NCI-H748 treated with DMSO at 0.1 percent for 48 hours (cell line): ENCODE measurements around the gene ARHGAP45.

ENCODE experiments used
- DNase-seq: peaks from one replicate; lab custom pipeline; 2025; lab: John Stamatoyannopoulos, UW

The ARHGAP45 gene

DNA sequence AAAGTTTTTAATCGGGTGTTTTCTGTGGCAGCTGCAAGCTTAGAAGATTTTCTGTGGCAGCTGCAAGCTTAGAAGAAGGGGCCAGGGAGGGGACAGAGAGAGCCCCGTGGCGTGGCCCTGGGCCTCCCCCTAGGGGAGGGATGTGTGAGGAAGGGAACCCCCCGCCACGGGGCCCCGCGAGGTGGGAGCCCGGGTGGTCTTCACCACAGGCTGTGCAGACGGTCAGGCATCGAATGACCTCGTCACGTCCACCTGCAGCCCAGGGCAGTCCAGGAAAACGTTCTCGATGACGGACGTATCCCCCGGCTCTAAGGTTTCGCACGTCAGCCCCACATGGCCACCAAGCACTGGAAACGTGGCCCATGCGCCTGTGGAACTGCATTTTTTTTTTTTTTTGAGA lies 19.6 kb downstream of the ARHGAP45 start:
- no peak for DNase-seq

DNA sequence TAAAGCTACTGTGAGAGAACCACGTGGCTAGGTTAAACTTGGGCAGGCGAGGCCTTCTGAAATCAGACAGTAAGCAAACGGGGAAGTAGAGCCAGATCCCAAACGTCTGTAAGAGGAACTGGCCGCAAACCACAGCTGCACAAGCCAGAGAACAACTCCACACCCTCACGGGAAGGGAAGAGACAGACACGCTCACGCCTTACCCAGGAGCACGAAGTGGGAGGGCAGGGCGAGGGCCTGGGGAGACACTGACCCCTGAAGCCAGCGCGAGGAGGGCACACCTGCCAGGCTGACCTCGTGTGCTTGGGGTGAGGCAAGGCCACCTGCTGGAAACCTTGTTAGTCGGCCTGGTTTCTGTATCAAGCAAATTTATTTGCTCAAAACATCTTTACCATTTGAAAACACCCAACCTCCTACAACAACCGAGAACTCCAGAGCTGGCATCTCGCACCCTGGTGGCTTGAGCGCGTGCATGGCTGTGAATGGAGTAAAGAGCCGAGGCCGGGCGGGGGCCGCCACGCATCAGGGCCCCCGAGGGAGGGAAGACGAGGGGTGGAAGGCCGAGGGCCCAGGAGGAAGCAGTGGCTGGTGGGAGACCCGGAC lies 20.9 kb downstream of the ARHGAP45 start:
- no peak for DNase-seq

DNA sequence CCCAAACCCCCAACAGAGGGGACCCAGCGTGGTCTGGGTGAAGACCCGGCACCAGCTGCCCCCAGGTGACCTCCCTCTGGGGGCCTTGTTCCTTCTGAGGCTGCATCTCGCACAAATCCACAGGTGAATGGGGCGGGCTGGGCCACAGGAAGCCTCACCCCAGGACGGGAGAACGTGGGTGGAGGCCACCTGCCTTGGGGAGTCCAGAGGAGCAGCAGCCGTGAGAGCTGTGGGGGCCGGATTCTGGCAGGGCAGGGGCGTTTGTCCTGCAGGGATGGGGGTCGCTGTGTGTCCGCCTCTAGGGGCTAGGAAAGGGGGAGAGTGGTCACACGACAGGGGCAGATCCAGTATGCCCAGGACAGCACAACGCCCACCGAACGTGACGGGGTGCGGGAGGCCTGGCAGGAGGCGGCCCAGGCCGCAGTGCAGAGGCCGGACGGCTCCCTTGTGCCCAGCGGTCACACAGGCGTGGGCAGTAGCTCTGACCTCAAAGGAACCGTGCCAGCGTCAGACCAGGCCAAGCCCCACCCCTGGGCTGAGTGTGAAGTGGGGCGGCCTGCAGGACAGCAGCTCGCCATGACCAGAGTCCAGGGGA lies 21.5 kb downstream of the ARHGAP45 start:
- no peak for DNase-seq

DNA sequence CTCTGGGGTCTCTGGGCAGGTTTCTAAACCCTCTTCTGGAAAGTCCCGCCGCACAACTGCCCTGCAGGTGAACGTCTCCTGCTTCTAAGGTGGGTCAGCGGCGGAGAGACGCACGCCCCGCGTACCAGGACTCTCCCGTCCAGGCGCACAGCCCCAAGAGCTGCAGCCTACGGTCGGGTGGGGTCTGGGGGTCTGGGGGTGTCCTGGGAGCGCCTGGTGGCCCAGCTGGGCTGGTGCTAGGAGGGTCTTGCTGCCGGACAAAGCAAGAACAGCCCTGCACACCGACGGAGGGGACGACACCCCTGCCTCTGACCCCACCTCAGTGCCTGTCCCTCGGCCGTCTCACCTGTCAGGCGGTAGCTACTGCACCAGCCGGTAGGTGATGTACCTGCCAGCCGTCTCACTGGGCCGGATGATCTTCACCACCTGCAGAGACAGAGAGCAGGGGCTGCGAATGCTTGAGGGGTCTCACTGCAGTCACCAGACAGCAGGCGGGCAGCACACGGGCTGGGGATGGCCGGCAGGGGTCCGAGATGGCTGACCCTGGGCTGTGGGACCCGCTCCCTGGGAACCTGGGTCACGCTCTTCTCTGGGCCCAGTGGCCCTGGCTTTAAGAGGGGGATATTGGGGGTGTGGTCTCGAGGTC lies 22.3 kb downstream of the ARHGAP45 start:
- DNase-seq, result no peak

DNA sequence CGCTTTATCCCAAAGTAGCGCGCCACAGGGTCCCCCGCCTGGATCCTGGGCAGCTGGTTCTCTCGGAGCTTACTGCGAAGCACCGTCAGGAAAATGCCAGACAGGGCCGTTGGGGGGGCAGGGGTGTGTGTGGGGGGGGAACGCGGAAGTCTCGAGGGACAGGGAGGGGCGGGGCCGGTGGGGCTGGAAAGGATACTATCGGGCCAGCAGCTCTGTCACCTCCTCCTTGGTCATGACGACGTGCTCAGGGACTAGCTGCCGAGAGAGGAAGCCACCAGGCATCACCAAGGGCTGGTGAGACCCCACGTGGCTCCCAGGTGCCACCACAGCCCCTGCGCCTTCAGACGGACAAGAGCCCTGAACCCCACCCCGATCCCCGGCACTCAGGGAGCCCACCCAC lies 22.9 kb downstream of the ARHGAP45 start:
- DNase-seq, result no peak

DNA sequence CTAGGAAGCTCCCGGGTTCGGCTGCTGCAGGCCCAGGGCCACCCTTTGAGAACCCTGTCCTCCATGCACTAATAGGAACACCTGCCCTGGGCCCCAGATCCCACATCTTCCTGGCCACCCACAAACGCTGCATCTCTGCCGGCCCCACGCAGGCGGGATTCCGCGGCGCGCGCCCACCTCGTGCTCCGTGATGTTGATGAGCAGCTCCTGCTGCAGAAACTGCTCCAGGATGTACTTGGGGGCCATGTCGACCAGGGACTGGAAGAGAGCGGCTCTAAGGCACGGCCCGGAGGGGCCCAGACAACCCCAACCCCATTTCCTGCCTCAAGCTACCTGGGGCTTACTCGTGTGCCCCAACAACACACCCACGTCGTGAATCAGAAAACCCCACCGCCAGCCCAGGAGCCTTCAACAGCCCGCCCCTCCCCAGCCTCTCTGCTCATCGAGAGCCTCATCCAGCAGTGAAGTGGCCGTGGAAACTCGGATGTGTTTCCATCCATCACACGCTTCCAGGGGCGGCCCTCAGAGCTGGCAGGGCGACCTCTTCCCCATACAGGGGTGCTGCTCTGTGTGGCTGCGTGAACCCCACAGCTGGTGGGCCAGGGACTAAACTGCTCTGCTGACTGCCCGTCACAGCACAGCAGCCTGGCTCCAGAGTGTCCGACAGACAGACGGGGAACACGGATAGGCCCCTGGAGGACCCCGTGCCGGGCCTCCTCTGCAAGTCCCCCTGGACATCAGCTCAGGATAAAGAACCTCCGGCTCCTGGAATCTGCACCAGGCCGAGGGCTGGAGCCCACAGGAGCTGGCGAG lies 24.0 kb downstream of the ARHGAP45 start:
- DNase-seq, result no peak

DNA sequence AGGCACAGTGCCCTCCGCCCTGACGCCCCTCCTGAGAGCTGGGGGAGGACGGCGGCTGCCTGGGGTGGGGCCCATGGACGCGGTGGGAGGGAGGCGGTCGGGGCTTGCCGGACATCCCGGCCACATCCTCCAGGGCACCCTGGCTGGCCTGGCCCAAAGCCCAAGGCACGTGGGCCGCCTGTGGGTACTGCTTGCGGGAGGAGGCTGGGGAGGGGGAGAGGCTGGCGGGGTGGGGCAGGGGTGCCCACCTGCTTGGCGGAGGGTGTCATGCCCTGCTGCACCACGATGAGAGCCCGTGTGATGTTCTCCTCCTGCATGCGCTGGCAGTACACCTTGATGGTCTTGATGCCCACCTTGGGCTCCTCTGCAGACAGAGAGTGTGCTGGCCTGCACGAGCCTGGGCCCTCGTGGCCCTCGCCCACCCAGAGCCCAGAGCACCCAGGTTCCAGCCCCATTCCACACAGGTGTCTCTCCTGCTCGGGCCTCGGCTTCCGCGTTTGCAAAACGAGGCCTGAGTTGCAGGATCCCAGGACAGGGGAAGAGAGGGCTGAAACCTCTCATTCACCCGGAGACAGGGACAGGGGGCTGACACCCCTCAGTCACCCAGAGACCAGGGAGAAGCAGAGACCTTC lies 24.7 kb downstream of the ARHGAP45 start:
- no peak for DNase-seq

DNA sequence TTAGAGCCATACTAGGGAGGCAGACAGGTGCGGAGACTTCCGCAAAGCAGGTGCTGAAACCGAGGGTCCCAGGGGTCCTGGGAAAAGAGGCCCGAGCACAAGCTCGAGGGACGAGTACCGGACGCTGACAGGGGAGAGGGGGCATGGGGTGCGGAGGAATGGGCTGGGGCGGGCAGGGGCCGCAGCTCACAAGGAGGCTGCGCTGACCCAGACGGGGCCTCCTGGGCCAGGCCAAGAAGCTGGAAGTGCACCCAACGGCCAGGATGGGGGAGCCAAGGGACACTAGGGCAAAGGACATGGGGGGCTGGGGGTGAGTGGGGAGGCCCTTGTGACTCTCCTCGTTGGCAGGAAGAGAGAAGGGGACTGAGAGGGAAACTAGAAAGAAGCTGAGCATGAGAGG lies 26.4 kb downstream of the ARHGAP45 start:
- no peak for DNase-seq

DNA sequence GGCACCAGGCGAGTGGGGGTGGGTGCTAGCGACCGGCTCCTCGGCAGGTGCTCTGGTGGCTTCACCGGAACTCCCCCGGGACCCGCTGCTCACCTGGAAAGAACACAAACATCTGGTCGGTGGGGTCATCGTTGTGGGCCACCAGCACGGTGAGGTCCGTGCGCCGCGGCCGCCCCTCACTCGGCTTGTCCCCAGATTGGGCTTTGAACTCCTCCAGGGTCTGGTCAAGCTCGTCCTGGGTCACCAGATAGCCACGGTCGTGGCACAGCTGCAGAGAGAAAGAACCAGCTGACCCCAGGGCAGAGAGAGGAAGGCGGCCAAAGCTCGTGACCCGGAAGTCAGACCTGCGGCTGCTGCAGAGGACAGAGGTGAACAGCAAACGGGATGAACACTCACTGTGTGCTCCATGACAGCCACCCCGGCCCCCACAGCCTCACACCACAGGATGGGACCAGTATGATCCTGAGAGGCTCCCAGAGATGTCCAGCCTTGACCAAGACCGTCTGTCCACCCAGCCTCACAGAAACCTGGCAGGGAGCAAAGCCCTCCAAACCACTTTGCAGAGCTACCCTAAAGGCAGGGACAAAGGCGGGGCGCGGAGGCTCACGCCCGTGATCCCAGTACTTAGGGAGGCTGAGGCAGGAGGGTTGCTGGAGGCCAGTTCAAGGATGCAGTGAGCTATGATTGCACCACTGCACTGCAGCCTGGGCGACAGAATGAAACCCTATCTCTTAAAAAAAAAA lies 27.0 kb downstream of the ARHGAP45 start:
- no peak for DNase-seq

DNA sequence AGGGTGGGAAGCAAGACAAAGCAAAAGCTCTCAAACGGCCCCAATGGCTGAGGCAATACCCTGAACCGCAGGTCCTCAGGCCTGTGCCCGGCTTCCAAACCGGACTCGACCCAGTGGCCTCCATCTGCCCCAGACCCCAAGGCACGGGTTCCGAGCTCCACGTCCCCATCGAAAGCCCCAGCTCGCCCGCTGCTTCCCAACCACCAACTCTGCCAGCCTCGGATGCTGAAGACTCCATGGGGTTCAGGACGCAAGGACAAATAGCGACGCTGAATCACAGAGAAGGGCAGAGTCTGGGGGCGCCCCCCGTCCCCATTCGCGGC lies 27.6 kb downstream of the ARHGAP45 start:
- DNase-seq, result no peak

DNA sequence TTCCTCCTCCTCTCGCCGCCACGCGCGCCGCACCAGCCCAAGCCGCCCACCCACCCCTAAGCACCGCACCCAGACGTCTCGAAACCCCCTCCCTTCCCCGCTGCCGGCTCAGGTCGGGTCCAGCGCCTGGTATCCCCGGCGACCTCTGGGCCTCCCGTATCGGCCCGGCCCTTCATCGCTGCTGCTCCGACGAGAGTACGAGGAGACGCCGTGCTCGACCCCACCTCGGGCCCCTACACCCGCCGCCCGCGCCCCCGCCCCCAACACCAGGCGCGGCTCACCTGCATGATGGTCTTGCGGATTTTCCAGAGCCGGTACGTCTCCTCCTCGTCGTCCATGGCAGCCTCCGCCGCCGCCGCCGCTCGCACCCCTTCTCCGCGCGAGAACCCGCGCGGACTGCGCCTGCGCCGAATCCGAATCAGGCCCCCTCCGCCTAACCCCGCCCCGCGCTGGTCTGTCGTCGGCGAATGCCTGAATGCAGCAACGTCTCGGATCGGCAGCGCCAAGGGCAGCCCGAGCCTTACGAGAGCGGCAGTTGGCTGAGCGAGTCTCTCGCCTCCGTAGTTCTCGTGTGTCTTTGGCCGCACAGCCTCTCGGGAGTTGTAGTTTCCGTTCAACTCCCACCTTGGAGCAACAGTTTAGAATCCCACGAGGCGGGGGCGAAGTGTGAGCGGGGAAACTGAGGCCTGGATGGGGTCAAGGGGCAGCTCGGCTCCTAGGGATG lies 28.2 kb downstream of the ARHGAP45 start, which contains the start of gene POLR2E:
Gene POLR2E (minus strand): TSS at position 398 of the 724 bp plus-strand sequence. CDS start 60 bp downstream, at position 338.
- peak; percentile 85 for DNase-seq

DNA sequence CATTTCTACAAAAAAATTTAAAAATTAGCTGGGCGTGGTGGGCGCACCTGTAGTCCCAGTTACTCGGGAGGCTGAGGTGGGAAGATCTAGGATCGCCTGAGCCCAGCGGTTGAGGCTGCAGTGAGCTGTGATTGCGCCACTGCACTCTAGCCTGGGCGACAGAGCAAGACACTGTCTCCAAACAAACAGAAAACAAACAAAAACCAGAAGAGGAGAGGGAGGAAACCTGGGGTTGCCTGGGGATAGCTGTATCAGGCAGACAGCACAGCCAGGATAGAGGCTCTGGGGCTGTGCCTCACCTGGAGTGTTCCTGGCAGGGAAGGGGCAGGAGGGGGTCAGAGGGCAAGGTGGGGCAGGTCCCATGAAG lies 30.8 kb downstream of the ARHGAP45 start:
- DNase-seq, result no peak

DNA sequence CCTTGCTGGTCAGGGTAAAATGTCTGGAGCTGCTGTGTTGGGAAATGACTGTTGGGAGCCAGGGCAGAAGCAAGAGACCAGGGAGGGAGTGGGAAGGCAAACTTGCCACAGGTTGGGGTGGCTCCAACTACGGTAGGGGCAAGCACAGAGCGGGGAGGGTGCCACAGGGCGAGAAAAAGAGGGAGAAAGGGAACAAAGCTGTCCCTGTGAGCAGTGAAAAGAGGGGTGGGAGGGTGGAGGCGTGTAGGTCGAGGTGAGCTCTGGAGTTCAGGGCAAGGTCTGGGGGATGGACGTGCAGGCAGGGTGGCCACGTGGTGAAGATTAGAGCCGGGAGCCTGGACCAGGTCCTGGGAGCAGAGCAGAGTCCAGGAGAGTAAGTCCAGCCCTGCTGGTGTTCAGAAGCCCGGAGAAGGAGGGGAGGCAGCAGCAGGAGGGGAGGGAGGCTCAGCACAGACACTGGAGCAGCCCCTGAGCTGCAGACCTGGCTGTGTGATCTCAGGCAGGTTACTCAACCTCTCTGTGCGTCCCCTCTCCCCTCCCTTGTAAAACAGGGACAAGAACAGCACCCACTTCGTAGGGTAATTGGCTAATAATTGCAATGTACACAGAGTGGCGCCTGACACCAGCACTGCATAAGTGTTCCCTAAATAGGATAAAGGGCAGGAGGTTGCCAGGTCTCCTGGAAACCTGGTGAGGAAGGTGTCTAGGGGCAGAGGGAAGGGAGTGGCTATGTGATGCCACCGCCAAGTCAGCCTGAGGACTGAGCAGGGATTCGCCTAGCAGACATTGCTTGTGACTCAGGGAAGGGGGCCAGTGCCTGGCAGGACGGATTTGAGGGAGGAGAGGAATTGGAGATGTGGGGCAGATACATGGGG lies 31.4 kb downstream of the ARHGAP45 start:
- DNase-seq, result no peak

DNA sequence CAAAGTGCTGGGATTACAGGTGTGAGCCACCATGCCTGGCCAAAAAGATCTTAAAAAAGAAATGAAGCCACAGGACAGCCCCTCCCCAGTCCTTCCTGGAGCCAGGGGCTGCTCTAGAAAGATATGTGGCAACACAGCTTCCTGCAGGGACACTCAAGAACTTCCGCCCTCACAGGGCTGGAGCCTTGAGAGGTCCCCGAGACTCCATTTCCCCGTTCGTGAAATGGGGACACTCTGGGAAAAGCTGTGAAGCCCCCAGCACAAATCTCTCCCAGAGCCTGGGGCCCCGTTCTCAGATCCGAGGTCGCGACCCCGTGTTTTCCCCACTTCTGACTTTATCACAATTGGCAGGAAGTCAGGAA lies 34.4 kb downstream of the ARHGAP45 start:
- no peak for DNase-seq

DNA sequence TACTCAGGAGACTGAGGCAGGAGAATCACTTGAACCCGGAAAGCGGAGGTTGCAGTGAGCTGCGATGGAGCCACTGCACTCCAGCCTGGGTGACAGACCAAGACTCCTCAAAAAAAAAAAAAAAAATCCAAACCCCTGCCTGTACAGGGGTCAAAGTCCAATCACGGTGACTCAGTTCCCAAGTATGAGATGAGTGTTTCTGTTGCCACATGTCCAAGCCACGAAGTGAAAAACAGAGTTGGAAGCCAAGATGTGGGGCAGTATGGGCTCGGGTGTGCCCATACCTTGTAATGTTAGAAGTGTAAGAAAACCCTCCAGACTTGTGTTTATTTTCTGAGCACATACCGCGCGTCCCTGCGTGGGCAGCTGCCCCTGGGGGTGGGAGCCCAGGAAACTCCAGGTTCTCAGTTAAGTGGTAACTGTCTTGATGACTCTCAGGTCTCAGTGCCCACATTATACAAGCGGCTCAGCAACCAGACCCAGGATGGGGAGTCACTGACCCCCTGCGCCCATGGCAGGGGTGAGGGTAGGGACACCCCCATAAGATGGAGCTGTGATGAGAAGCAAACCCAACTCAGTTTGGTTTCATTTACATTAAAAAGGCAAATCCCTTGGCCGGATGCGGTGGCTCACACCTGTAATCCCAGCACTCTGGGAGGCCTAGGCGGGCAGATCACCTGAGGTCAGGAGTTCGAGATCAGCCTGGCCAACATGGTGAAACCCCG lies 35.6 kb downstream of the ARHGAP45 start:
- no peak for DNase-seq

DNA sequence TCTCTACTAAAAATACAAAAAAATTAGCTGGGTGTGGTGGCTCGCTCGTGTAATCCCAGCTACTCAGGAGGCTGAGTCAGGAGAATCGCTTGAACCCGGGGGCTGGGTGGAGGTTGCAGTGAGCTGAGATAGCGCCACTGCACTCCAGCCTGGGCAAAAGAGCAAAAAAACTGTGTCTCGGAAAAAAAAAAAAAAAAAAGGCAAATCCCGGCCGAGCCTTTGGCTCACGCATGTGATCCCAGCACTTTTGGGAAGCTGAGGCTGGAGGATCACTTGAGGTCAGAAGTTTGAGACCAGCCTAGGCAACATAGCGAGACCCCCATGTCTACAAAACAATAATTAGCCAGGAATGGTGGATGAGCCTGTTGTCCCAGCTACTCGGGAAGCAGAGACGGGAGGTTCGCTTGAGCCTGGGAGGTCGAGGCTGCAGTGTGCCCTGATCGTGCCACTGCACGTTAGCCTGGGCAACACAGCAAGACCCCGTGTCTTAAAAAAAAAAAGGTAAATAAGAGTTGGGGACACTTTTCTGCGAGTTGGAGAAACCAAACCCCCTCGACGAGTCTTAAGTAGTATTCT lies 36.3 kb downstream of the ARHGAP45 start:
- no peak for DNase-seq

DNA sequence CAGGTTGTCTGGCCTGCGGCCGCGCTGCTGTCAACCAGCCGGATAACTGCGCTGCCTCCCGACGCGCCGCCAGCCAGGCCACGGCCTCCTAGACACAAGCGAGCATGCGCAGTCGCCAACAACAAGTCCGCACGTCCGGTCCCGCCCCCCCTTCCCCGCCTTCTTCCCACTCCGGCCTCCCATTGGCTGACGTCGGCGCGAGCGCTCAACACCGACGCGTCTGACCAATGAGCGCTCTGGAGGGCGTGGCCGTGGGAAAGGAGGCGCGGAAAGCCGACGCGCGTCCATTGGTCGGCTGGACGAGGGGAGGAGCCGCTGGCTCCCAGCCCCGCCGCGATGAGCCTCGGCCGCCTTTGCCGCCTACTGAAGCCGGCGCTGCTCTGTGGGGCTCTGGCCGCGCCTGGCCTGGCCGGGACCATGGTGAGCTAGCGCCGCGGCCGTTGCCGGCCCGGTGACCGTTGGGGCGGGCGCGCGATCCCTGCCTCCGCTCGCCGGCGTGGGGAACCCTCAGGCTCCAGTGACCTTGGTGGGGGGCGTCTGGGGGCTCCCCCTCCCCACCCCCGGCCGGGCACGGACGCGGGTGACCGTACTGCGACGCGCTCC lies 36.8 kb downstream of the ARHGAP45 start, which contains the start of gene GPX4:
Gene GPX4 (plus strand): TSS at position 287 of the 603 bp plus-strand sequence. CDS start 50 bp downstream, at position 337.
- DNase-seq, result peak; percentile 82

DNA sequence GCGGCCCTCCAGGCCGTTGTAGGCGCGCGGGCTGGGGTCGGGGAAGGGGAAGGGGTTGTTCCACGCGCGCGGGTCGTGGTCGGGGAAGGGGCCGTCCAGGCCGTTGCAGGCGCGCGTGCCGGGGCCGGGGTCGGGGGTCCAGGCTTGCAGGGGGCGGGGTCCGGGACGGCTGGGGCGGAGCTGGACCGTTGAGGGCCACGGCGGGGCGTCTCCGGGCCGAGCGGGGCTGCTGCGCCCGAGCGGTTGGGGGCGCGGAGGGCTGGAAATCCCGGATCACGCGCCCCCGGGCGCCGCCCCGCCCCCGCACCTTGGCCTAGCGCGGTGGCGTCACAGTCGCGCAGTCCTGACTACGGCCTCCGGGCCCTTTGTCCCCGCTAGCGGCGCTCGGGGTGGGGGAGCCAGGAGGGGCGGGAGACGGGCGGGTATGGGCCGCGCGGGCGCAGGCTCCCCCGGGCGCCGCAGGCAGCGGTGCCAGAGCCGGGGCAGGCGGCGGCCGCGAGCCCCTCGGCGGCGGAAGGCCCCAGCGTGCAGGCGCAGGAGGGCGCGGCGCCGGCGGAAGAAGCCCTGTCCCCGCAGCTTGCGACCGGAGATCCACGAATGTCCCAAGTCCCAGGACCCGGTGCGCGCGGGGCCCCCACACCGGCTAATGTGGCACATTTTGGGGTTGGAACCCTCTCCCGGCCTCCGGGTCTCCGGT lies 37.5 kb downstream of the ARHGAP45 start:
- DNase-seq, result no peak
